GM21526 (cell line): ENCODE results near the gene UAP1L1.
"Not testable (repeated sequence)": the region's sequence is repeated elsewhere in the genome, so short reads cannot be mapped to it uniquely, and the experiment has no call there.

Experiments
- ATAC-seq: cut with Tn5 transposase; IDR thresholded peaks from one replicate; pipeline ENCODE4 v1.9.1; 2021; ENCODE audit warnings: moderate library complexity; ENCODE audit not compliant: unreplicated experiment, low FRiP score

UAP1L1 gene

GRCh38 chr9:137077010-137077747 lies at the start of gene UAP1L1:
UAP1L1 (plus strand) TSS chr9:137077517; CDS start chr9:137077533, 16 bp downstream.
- ATAC-seq: no peak

DNA sequence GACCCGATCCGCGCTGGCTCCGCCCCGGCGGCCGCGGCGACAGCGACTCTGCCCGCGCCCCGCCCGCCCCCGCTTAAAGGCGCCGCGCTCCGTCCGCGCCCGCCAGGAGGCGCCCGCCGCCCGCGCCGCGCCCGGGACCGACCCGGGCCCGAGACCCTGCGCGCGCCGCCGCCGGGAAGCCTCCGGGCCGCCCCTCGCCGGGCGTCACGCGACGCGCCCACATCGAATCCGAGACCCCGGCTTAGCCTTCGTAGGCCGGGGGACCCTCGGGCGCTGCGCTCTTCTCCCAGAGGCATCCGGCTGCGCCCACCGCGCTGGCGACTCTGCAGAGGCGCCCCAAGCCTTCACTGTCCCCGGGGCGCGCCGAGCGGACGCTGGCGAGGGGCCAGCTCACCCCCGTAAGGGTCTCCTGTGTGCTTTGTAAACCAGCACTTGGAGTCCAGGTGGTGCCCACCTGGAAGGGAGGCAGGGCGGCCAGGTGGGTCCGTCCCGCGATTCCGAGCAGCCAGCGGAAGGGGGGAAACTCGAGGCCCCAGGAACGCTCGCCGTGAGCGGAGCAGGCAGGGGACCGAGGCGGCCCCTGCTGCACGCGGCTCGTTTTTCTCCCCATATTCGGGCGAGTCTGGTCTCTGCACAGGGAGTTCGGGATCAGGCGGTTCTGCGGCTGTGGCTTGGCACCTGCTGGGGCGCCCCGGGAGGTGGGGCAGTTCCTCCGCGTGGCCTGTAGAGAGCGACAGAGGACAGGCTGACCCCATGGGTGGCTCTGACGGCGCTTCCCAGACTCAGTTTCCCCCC lies 48.9 kb upstream of the UAP1L1 start:
- ATAC-seq: no peak

DNA sequence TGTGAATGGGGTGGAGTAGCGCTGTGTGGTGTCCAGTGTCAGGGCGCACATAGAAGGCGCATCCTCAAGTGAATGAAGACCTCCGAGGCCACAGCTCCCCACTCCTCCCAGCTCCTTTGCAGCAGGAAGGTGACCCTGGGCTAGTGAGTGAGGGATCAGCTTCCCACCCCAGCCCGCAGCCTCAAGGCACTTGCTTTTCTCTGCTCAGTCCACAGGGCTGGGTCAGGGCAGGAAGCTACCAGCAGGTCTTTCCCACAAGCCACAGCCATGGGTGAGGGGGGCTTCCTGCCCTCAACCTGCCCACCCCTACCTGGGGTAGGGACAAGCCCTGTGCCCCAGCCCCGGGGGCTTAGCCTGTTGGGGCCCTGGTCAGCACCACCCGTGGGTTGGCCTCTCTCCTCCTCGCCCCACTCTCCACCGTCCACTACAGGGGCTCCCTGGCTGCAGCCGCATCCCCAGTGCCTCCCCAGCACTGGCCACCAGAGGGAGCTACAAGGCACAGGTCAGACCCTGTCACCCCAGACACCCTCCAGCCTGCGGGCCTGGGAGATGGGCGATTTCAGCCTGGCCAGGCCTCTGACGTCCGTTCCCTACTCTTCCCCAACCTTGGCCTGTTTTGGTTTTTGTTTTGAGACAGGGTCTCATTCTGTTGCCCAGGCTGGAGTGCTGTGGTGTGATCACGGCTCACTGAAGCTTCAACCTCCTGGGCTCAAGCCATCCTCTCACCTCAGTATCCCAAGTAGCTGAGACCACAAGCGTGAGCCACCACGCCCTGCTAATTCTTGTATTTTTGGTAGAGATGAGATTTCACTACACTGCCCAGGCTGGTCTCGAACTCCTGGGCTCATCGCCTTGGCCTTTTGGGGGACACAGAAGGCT lies 48.0 kb upstream of the UAP1L1 start:
- no peak for ATAC-seq

DNA sequence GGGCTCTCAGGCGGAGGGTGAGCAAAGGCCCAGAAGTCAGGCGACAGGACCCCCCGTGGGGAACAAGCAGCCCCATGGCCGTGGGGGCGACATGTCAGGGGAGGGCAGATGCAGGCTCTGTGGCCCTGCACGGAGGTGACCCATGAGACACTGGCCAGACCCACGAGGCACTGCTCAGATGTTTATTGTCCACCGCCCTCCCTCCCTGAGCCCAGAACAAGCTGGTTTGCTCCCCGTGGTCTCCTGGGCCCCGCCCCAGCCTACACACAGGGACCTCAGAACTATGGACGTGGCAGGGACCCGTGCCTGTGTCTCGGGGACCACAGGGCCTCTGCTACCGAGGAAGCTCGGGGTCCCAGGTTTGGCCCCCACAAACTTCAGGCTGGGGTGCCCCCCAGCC lies 47.3 kb upstream of the UAP1L1 start:
- ATAC-seq: no peak

DNA sequence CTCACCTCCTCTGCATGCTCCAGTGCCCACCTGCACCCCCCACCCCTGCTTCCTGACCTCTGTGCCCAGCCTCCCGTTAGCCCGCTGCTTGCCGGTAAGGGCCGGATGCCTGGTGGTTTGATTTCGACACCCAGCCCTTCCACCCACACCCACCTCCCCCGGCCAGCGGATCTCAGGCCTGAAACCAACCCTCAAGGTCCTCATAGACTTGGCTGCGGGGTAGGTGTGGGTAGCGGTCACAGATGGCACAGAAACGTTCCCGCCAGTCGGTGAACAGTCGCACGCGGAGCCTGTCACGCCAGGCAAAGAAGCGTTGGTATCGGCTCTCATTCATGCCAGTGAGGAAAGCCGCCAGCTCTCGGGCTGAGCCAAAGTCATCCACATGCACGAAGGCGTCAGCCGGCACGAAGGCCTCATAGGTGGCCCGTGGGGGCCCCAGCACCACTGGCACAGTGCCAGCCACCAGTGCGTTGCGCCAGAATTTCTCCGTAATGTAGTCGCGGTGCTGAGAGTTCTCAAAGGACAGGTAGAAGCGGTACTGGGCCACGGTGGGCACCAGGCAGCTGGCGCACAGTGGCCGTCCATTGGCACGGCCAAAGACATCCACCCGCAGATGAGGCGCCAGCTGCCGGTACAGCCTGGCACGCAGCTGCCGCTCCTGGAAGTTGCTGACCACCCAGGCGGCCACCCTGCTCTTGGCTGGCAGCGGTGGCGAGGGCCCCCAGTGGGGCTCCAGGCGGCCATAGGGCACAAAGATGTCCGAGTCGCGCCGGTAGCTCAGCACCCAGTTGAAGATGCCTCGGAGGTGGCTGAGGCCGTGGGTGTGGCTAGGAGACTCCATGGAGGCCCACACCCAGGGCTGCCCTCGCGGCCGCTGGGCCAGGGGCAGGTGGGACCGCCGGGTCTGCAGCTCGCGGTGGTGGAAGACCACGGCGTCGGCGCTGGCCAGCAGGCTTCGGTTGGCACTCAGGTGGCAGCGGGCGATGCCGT lies 46.5 kb upstream of the UAP1L1 start:
- no peak for ATAC-seq

GRCh38 chr9:137031904-137032640 lies 45.2 kb upstream of the UAP1L1 start, which contains the start of gene FUT7:
FUT7 (minus strand) TSS chr9:137032088; CDS start chr9:137031991, 97 bp downstream.
- no peak for ATAC-seq

DNA sequence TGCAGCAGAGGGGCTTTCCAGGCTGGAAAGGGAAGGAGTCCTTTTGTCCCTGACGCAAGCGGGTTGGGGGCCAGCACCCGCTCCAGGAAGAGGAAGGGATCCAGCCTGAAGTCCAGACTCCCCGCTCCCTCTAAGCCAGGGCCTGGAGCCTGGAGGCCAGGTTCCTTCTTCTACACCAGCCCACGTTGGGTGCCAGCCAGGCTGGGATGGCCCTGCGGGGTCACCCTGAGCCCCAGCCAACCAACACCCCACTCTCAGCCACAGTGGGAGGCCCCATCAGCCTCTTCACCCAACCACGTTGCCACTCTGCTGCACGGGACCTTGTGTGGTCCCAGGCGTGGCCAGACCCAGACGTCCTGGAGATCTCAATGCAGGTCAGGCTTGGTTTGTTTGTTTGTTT lies 44.5 kb upstream of the UAP1L1 start:
- ATAC-seq: no peak

GRCh38 chr9:137033481-137033880 lies 43.8 kb upstream of the UAP1L1 start:
- not testable (repeated sequence) for ATAC-seq

DNA sequence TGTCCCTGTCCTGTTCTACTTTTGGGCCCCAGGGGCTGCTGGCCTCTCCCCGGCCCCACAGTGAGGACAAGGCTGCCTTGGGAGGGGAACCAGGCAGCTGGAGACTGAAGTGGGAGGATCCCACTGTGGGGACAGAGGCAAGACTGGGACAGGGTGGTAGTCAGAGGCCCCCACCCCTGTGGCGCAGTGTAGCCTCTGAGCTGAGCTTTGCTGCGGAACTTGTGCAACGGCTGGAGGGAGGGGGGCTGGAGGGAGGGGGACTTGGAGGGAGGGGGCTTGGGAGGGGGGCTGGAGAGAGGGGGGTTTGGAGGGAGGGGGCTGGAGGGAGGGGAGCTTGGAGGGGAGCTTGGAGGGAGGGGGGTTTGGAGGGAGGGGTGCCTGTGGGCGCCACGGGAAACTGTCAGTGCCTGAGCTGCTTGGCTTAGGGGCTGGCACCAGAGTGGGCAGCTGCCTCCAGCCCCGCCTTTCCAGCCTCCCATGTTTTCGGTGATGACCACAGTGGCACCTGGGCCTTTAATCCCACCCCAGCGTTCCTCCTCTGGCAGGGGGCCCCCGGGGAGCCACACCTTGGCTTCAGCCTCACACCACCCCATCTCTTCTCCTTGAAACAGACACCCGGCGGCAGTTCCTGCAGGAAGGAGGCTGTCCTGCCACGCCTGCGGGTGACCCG lies 43.1 kb upstream of the UAP1L1 start:
- ATAC-seq: no peak

DNA sequence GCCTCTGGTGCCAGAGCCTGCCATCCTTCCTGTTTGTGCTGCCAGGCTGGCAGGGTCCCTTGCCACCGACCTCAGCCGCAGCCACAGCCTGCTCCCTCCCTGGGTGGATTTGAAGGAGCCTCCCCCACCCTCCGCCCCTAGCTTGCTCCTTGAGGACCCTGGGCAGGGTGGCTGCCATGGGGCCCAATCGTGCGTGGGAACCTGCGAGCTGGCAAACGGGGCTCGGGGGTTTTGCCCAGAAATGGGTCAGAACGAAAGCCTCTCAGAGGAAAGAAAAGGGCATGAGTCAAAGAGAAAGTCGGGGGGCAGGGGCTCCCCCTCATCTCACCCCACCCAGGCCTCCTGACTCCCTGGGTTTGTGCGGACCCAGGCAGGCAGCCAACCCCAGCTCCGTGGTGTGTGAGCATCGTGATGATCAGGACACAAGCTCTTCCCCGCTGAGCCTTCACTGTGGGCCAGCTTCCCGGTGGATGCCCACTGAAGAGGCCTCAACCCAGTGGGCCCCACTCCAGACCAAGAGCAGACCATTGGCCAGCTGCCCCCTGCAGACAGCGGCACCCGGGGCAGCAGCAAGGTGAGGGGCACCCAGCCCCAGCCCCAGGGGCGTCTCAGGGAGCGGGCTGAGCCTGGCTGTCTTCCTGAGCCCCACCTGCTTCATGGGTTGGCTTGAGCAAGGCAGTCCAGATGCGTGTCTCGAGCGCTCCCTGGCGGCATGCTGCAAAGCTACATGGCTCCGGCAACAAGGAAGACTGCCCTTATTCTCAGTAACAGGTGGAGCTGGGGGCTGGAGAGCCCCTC lies 42.4 kb upstream of the UAP1L1 start:
- no peak for ATAC-seq

DNA sequence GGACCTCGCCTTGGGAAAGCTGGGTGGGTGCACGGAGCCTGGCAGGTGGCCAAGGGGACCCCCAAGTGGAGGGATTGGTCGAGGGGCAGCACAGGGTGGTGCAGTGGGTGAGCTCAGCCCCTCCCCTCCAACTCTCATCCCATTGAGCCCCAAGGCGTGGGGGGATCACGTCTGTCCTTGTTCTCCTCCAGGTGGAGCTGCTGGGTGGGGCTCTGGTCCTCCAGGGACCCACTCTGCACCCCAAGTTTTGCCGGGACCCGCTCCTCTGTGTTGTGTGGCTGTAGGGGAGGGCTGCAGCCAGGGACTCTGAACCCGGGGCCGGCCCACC lies 41.8 kb upstream of the UAP1L1 start:
- no peak for ATAC-seq

GRCh38 chr9:137035937-137036336 lies 41.4 kb upstream of the UAP1L1 start:
- no peak for ATAC-seq

- ATAC-seq: no peak
Observed at GRCh38 chr9:137037035-137037434, 40.3 kb upstream of the UAP1L1 start.

DNA sequence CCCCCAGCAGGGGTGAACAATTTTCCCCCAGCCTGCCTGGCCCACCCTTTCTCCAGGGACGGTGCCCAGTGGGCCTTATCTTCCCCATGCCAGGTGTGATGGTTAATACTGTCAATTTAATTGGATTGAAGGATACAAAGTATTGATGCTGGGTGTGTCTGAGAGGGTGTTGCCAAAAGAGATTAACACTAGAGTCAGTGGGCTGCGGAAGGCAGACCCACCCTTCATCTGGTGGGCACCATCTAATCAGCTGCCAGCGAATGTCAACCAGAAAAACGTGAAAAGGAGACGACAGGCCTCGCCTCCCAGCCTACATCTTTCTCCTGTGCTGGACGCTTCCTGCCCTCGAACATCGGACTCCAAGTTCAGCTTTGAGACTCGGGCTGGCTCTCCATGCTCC lies 39.8 kb upstream of the UAP1L1 start:
- no peak for ATAC-seq

DNA sequence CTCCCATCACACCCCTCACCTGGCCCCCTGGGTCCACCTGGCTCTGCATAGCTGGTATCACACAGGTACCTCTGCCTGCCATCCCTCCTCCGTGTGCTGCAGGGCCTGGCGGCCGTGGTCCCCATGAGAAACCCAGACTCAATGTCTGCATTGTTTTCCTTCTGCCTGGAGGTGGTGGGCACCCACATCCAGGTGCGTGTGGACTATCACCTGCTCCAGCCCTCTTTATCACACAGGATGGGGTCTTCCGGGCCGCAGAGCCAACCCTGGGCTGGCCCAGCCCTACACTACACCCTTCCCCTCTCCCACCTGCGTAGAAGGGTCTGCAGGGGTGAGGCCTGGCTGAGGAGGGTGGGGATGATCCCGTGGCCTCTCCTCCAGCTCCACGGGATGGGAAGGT lies 38.4 kb upstream of the UAP1L1 start:
- no peak for ATAC-seq

GRCh38 chr9:137039611-137040366 lies 37.5 kb upstream of the UAP1L1 start:
- no peak for ATAC-seq

- no peak for ATAC-seq
Observed at GRCh38 chr9:137040568-137040967, 36.7 kb upstream of the UAP1L1 start.
